K562 (cell line): ENCODE measurements around the gene PUS7. TPM values are rescaled to one million over a fixed set of nuclear protein-coding genes. Genes with fewer than 3 reads are reported as not detected.

ENCODE experiments used
- ATAC-seq: fragments of 200-7000 bp; cut with Tn5 transposase; 3 replicates; pipeline ENCODE4 v1.9.1; 2020; ENCODE audit warnings: moderate library complexity
- BruUV-seq: library from RNA; stranded (reverse); fragments of 400-500 nt; replicated peaks from 2 replicates; lab custom pipeline; 2021; lab: Mats Ljungman, UMichigan
- CTCF ChIA-PET: fragments of 300-600 bp; formaldehyde crosslinking; extraction: SDS; loops from one replicate; lab custom pipeline; 2021; ENCODE audit warnings: low intra/inter-chr PET ratio; lab: Yijun Ruan, JAX
- POLR2A ChIA-PET: fragments of 300-600, 350-650 bp; sonication (Branson Sonifier 250); formaldehyde crosslinking; extraction: SDS; loops from one replicate; lab custom pipeline; 2021; ENCODE audit warnings: antibody characterized with exemption, inconsistent platforms; lab: Yijun Ruan, JAX
- DNase-seq, 4 experiments: peaks; one replicate each; pipeline versions ENCODE4 v3.0.0 to v3.0.0-alpha.2; 2011 to 2018; ENCODE audit warnings: low spot score in 3 of 4, mixed read lengths in 3 of 4; ENCODE audit errors: extremely low read depth in 1 of 4
- FAIRE-seq: peaks from 2 replicates; lab custom pipeline; 2011; peaks lifted over from hg19 to GRCh38; lab: Jason Lieb, UNC
- H2AFZ ChIP-seq: 2 replicates; pipeline ENCODE4 v1.6.0; 2011; ENCODE audit warnings: low read depth, low read length, control low read depth, inconsistent platforms
- H3K27ac ChIP-seq: fragments of 200-600 bp; 3 replicates; pipeline ENCODE4 v1.8.0; 2011; ENCODE audit warnings: low read depth, mild to moderate bottlenecking, control low read depth, inconsistent platforms, low read length, moderate library complexity, mixed read lengths; ENCODE audit errors: extremely low read depth
- H3K27me3 ChIP-seq, 2 experiments: fragments of 300-600 bp in 1 of 2; 2 replicates in 1 of 2; 3 replicates in 1 of 2; pipeline versions ENCODE4 v1.6.0 to v1.8.0; 2011; ENCODE audit warnings: inconsistent platforms in 2 of 2, low read length in 2 of 2, mild to moderate bottlenecking in 1 of 2, mixed read lengths in 1 of 2, moderate library complexity in 1 of 2; ENCODE audit not compliant: control insufficient read depth in 2 of 2, insufficient read depth in 2 of 2
- H3K36me3 ChIP-seq: fragments of 300-600 bp; 3 replicates; pipeline ENCODE4 v1.8.0; 2011; ENCODE audit warnings: mild to moderate bottlenecking, low read length, inconsistent platforms; ENCODE audit not compliant: control insufficient read depth, insufficient read depth
- H3K4me1 ChIP-seq, 2 experiments: fragments of 200-600 bp in 1 of 2; replicated peaks in 1 of 2; 2 replicates in 1 of 2; 3 replicates in 1 of 2; pipeline versions ENCODE4 v1.5.1 to v1.8.0; 2011; ENCODE audit warnings: inconsistent platforms in 2 of 2, low read length in 2 of 2, mild to moderate bottlenecking in 1 of 2, mixed read lengths in 1 of 2, moderate library complexity in 1 of 2; ENCODE audit not compliant: control insufficient read depth in 2 of 2, insufficient read depth in 2 of 2
- H3K4me2 ChIP-seq: 2 replicates; pipeline ENCODE4 v1.6.1; 2011; ENCODE audit warnings: low read length, control low read depth, inconsistent platforms, mixed read lengths; ENCODE audit not compliant: insufficient read depth
- H3K4me3 ChIP-seq: fragments of 200-600 bp; sonication (generic), shearing (Covaris generic); 2 replicates; pipeline ENCODE4 v1.5.1; 2016; ENCODE audit warnings: control low read depth, inconsistent platforms
- H3K79me2 ChIP-seq: fragments of 200-600 bp; 3 replicates; pipeline ENCODE4 v1.8.0; 2011; ENCODE audit warnings: low read length, inconsistent platforms; ENCODE audit not compliant: control insufficient read depth, insufficient read depth
- H3K9ac ChIP-seq, 2 experiments: 2 replicates each; pipeline versions ENCODE4 v1.6.0 to v1.6.1; 2011; ENCODE audit warnings: low read depth in 2 of 2, low read length in 2 of 2, control low read depth in 1 of 2, inconsistent platforms in 1 of 2, mild to moderate bottlenecking in 1 of 2, mixed read lengths in 1 of 2; ENCODE audit not compliant: insufficient read depth in 1 of 2
- H3K9me1 ChIP-seq: one replicate; pipeline ENCODE4 v1.6.0; 2011; ENCODE audit warnings: inconsistent platforms, mild to moderate bottlenecking, low read length, moderate library complexity; ENCODE audit not compliant: control insufficient read depth, insufficient read depth
- H3K9me3 ChIP-seq: replicated peaks from 2 replicates; pipeline ENCODE4 v1.5.1; 2011; ENCODE audit warnings: low read depth, low read length, inconsistent platforms; ENCODE audit not compliant: control insufficient read depth, insufficient read depth
- H4K20me1 ChIP-seq: replicated peaks from 2 replicates; pipeline ENCODE4 v1.6.1; 2011; ENCODE audit warnings: low read length, inconsistent platforms, mixed read lengths; ENCODE audit not compliant: control insufficient read depth, insufficient read depth
- ATF2 ChIP-seq: sonication (generic); formaldehyde crosslinking; IDR thresholded peaks from 2 replicates; pipeline ENCODE4 v1.8.1; 2022; ENCODE audit warnings: missing genetic modification reagents
- BDP1 ChIP-seq: IDR thresholded peaks from 3 replicates; pipeline ENCODE4 v1.6.1; 2011; ENCODE audit not compliant: insufficient read length, insufficient read depth
- NONO ChIP-seq, 2 experiments: fragments of 200-400 bp in 1 of 2; fragments of 450-650 bp in 1 of 2; formaldehyde crosslinking in 1 of 2; IDR thresholded peaks; 2 replicates each; pipeline ENCODE4 v1.6.1; 2017; ENCODE audit warnings: low read depth in 2 of 2, mild to moderate bottlenecking in 2 of 2, moderate library complexity in 2 of 2, low read length in 1 of 2
- THAP7 ChIP-seq: fragments of 250-450 bp; sonication (Bioruptor Pico); IDR thresholded peaks from 2 replicates; pipeline ENCODE4 v1.5.0; 2021
- ZNF121 ChIP-seq: sonication (generic); formaldehyde crosslinking; conservative IDR thresholded peaks from 2 replicates; pipeline ENCODE4 v1.8.0; 2022; ENCODE audit warnings: missing genetic modification reagents
- ZNF184 ChIP-seq: sonication (generic); formaldehyde crosslinking; IDR thresholded peaks from 2 replicates; pipeline ENCODE4 v1.5.0; 2020; ENCODE audit warnings: missing genetic modification reagents
- ZNF274 ChIP-seq: IDR thresholded peaks from 2 replicates; pipeline ENCODE4 v1.6.1; 2011; ENCODE audit warnings: low read depth, mild to moderate bottlenecking, low read length, moderate library complexity, borderline replicate concordance
- ZNF717 ChIP-seq: fragments of 250-450 bp; sonication (Bioruptor Pico); IDR thresholded peaks from 2 replicates; pipeline ENCODE4 v1.5.0; 2021
- WGBS: fragments of 100-300 bp; shearing (Covaris generic); methylation state at CpG from one replicate; pipeline ENCODE4 v1.1.6; 2016; ENCODE audit warnings: low coverage, mixed read lengths; ENCODE audit not compliant: insufficient coverage; ENCODE audit errors: missing lambda C conversion rate; 5-methylcytosine and 5-hydroxymethylcytosine counted together
- in situ Hi-C: fragments of 300-500 bp; cut with MboI; formaldehyde crosslinking; loops from 4 replicates; pipeline ENCODE4 v1.15.0; 2018; ENCODE audit warnings: inconsistent platforms, mixed read lengths
- intact Hi-C: fragments of 100-400 bp; cut with micrococcal nuclease; formaldehyde crosslinking; loops from 2 replicates; pipeline ENCODE4 v1.14.2; 2022
- polyA plus RNA-seq, 8 experiments: library from polyadenylated mRNA; depleted of rRNA in 4 of 8; stranded (reverse) in 5 of 8; unstranded in 3 of 8; fragments of >200 nt; fragmentation: Nextera tagmentation in 2 of 8; fragmentation: Illumina TruSeq in 1 of 8; extraction: Ambion mirVana in 2 of 8; extraction: Trizol in 1 of 8; gene quantifications; 2 replicates each; pipeline versions ENCODE4 v1.2.1 to v1.2.3, GENCODE V29; 2011 to 2014; ENCODE audit warnings: inconsistent platforms in 1 of 8, missing spikeins in 1 of 8
- total RNA-seq, 7 experiments: library from RNA; depleted of rRNA in 6 of 7; stranded (reverse); fragments of >200 nt in 6 of 7; fragmentation: Illumina TruSeq in 2 of 7; extraction: Trizol in 2 of 7; gene quantifications; 2 replicates each; pipeline versions ENCODE4 v1.2.1 to v1.2.3, GENCODE V29; 2011 to 2021; ENCODE audit warnings: low replicate concordance in 1 of 7
- TF ChIP-seq, protein P1 (sequence below): fragments of 250-450 bp; sonication (Bioruptor Pico); IDR thresholded peaks from 2 replicates; pipeline ENCODE4 v1.5.0; 2020; ENCODE audit warnings: mild to moderate bottlenecking, borderline replicate concordance

The PUS7 gene
- total and polyA plus RNA-seq, 9 of the 15 experiments (the other 6 are each of a cell fraction or from before 2014, with no cell fraction given), result 15.1 to 95.6 (median 63.2) TPM

- FAIRE-seq (no peak), DNase-seq (no peak), ATAC-seq (no peak)
- WGBS, result 92% methylated on average over 5 of the region's 5 CpGs
- no peak overlapping the region for H3K9ac ChIP-seq
- no peaks in the 10 kb centered on the region for H3K4me1 ChIP-seq
- no peak overlapping the region for H3K4me2 ChIP-seq
- H3K36me3 ChIP-seq, result peaks cover 79% of the 10 kb centered on the region
- no peak overlapping the region for H3K4me3 ChIP-seq
- H3K79me2 ChIP-seq, result no peaks in the 10 kb centered on the region
- in situ Hi-C loops (no loop called here), intact Hi-C loops (no loop called here)
- no peaks in the 10 kb centered on the region for H3K27me3 ChIP-seq
- no peak overlapping the region for H2AFZ ChIP-seq
- no peaks in the 10 kb centered on the region for H3K9me1 ChIP-seq
- no TSS peak for BruUV-seq
- no peaks in the 10 kb centered on the region for H3K9me3 ChIP-seq
- ChIA-PET CTCF (no interaction called here), POLR2A (interaction anchor here (0.6 kb wide), 1 partner anchor 104 kb away, joined by 3 read pairs; no protein-coding TSS in a partner anchor)
- TF ChIP-seq THAP7 (CRISPR knock-in tag), result no peak
- TF ChIP-seq, protein P1, sequence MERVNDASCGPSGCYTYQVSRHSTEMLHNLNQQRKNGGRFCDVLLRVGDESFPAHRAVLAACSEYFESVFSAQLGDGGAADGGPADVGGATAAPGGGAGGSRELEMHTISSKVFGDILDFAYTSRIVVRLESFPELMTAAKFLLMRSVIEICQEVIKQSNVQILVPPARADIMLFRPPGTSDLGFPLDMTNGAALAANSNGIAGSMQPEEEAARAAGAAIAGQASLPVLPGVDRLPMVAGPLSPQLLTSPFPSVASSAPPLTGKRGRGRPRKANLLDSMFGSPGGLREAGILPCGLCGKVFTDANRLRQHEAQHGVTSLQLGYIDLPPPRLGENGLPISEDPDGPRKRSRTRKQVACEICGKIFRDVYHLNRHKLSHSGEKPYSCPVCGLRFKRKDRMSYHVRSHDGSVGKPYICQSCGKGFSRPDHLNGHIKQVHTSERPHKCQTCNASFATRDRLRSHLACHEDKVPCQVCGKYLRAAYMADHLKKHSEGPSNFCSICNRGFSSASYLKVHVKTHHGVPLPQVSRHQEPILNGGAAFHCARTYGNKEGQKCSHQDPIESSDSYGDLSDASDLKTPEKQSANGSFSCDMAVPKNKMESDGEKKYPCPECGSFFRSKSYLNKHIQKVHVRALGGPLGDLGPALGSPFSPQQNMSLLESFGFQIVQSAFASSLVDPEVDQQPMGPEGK (CRISPR knock-in tag), result no peak
- TF ChIP-seq ZNF274, result no peak
- no peak for TF ChIP-seq BDP1
- TF ChIP-seq ZNF184 (CRISPR knock-in tag), result no peak
- TF ChIP-seq ATF2, result no peak
- no peak for TF ChIP-seq ZNF121 (CRISPR knock-in tag)
- TF ChIP-seq NONO (IDR thresholded peaks at IDR 0.05; ENCODE audit: low read depth in 2 of 2, low read length in 1 of 2), result no peak
- TF ChIP-seq ZNF717 (CRISPR knock-in tag), result no peak
- no peak overlapping the region for H3K27ac ChIP-seq
- no peaks in the 10 kb centered on the region for H4K20me1 ChIP-seq
These were observed 25.1 kb downstream of the PUS7 start for GRCh38 chr7:105497016-105497415.
